ENCODE measurements around the gene CLIP1.

Gene CLIP1

GRCh38 chr12:122460061-122460460, 37.6 kb upstream of the CLIP1 start:
- ChIA-PET CTCF (interaction anchor here (3.5 to 11.3 kb wide), 2 partner anchors 12 to 61 kb away, joined by 13 to 59 read pairs; no protein-coding TSS in a partner anchor), POLR2A (no interaction called here)
- H3K4me3 ChIP-seq (ENCODE audit: low read depth, low read length) = no peak overlapping the region
- no peak for TF ChIP-seq CTCF (IDR thresholded peaks at IDR 0.05; ENCODE audit: insufficient read depth, low read length, missing control alignments)
- DNase-seq (ENCODE audit: low read depth, low spot score) = no peak

- H3K4me3 ChIP-seq (ENCODE audit: low read depth, low read length) = no peak overlapping the region
- no peak for DNase-seq (ENCODE audit: low read depth, low spot score)
- TF ChIP-seq CTCF (IDR thresholded peaks at IDR 0.05; ENCODE audit: insufficient read depth, low read length, missing control alignments) = no peak
- POLR2A ChIA-PET = no interaction called here
- CTCF ChIA-PET = interaction anchor here (3.5 to 11.3 kb wide), 2 partner anchors 13 to 60 kb away, joined by 13 to 59 read pairs; no protein-coding TSS in a partner anchor
Measured at GRCh38 chr12:122459211-122459610, 36.7 kb upstream of the CLIP1 start.

- ChIA-PET CTCF (interaction anchor here (0.6 to 11.3 kb wide), 3 partner anchors 8 to 59 kb away, joined by 3 to 59 read pairs (median 13); no protein-coding TSS in a partner anchor), POLR2A (no interaction called here)
- DNase-seq (ENCODE audit: low read depth, low spot score) = no peak
- no peak overlapping the region for H3K4me3 ChIP-seq (ENCODE audit: low read depth, low read length)
- no peak for TF ChIP-seq CTCF (IDR thresholded peaks at IDR 0.05; ENCODE audit: insufficient read depth, low read length, missing control alignments)
Measured at GRCh38 chr12:122458105-122459035, 35.9 kb upstream of the CLIP1 start.

GRCh38 chr12:122457627-122458026, 35.2 kb upstream of the CLIP1 start:
- ChIA-PET CTCF (interaction anchor here (0.6 to 11.3 kb wide), 2 partner anchors 8 to 15 kb away, joined by 3 to 59 read pairs; no protein-coding TSS in a partner anchor), POLR2A (no interaction called here)
- H3K4me3 ChIP-seq (ENCODE audit: low read depth, low read length) = no peak overlapping the region
- no peak for TF ChIP-seq CTCF (IDR thresholded peaks at IDR 0.05; ENCODE audit: insufficient read depth, low read length, missing control alignments)
- no peak for DNase-seq (ENCODE audit: low read depth, low spot score)

GRCh38 chr12:122454739-122455138, 32.3 kb upstream of the CLIP1 start:
- CTCF ChIA-PET = interaction anchor here (11.3 kb wide), 1 partner anchor 18 kb away, joined by 59 read pairs; no protein-coding TSS in a partner anchor
- no peak overlapping the region for H3K4me3 ChIP-seq (ENCODE audit: low read depth, low read length)
- DNase-seq (ENCODE audit: low read depth, low spot score) = no peak
- POLR2A ChIA-PET = no interaction called here
- TF ChIP-seq CTCF (IDR thresholded peaks at IDR 0.05; ENCODE audit: insufficient read depth, low read length, missing control alignments) = no peak

- H3K4me3 ChIP-seq (ENCODE audit: low read depth, low read length) = no peak overlapping the region
- POLR2A ChIA-PET = no interaction called here
- CTCF ChIA-PET = interaction anchor here (11.3 kb wide), 1 partner anchor 18 kb away, joined by 59 read pairs; no protein-coding TSS in a partner anchor
- no peak for TF ChIP-seq CTCF (IDR thresholded peaks at IDR 0.05; ENCODE audit: insufficient read depth, low read length, missing control alignments)
- DNase-seq (ENCODE audit: low read depth, low spot score) = no peak
Measured at GRCh38 chr12:122454250-122454721, 31.8 kb upstream of the CLIP1 start.

All from AG04449 (cell line).